SK-N-SH (cell line): ENCODE results near the gene PARP14. TPM values are rescaled to one million over a fixed set of nuclear protein-coding genes. Genes with fewer than 3 reads are reported as not detected.

Experiments used
- CTCF ChIA-PET: fragments of 300-600, 350-600 bp; formaldehyde crosslinking; extraction: SDS; loops from one replicate; lab custom pipeline; 2021; lab: Yijun Ruan, JAX
- POLR2A ChIA-PET: fragments of 350-600 bp; sonication (Branson Sonifier 250); formaldehyde crosslinking; extraction: SDS; loops from one replicate; lab custom pipeline; 2020; ENCODE audit warnings: antibody characterized with exemption, inconsistent platforms; lab: Yijun Ruan, JAX
- DNase-seq: peaks from one replicate; pipeline ENCODE4 v3.0.0; 2012
- H2AFZ ChIP-seq: fragments of 200-600 bp; sonication (generic); 2 replicates; pipeline ENCODE4 v1.8.1; 2016; ENCODE audit warnings: antibody characterized with exemption, mild to moderate bottlenecking, low read depth
- H3F3A ChIP-seq: fragments of 200-600 bp; sonication (generic); replicated peaks from 2 replicates; pipeline ENCODE3; 2016; ENCODE audit warnings: antibody characterized with exemption, mild to moderate bottlenecking; ENCODE audit not compliant: insufficient read depth
- H3K27ac ChIP-seq, 2 experiments: fragments of 200-500 bp in 1 of 2; fragments of 200-600 bp in 1 of 2; sonication (Bioruptor generic) in 1 of 2; sonication (generic), shearing (Covaris generic) in 1 of 2; 2 replicates each; pipeline versions ENCODE4 v1.5.1 to v1.6.1; 2014 to 2016; ENCODE audit warnings: low read depth in 2 of 2, inconsistent platforms in 1 of 2, low read length in 1 of 2, mild to moderate bottlenecking in 1 of 2, mixed read lengths in 1 of 2
- H3K27me3 ChIP-seq: fragments of 200-600 bp; sonication (generic), shearing (Covaris generic); 2 replicates; pipeline ENCODE4 v1.6.1; 2016; ENCODE audit warnings: mixed run types; ENCODE audit not compliant: insufficient read depth
- H3K36me3 ChIP-seq, 2 experiments: fragments of 200-500 bp in 1 of 2; fragments of 200-600 bp in 1 of 2; sonication (Bioruptor generic) in 1 of 2; sonication (generic) in 1 of 2; replicated peaks in 1 of 2; 2 replicates each; pipeline versions ENCODE3 to v1.5.1; 2014 to 2016; ENCODE audit warnings: low read length in 1 of 2, mild to moderate bottlenecking in 1 of 2; ENCODE audit not compliant: insufficient read depth in 2 of 2, control insufficient read depth in 1 of 2
- H3K4me1 ChIP-seq, 2 experiments: fragments of 200-500 bp in 1 of 2; fragments of 200-600 bp in 1 of 2; sonication (Bioruptor generic) in 1 of 2; sonication (generic), shearing (Covaris generic) in 1 of 2; 2 replicates each; pipeline versions ENCODE4 v1.5.1 to v1.6.1; 2014 to 2016; ENCODE audit warnings: low read depth in 1 of 2, low read length in 1 of 2, mixed run types in 1 of 2; ENCODE audit not compliant: insufficient read depth in 2 of 2, control insufficient read depth in 1 of 2
- H3K4me2 ChIP-seq: fragments of 200-600 bp; sonication (generic), shearing (Covaris generic); 2 replicates; pipeline ENCODE4 v1.6.1; 2017; ENCODE audit warnings: mixed run types
- H3K4me3 ChIP-seq, 2 experiments: fragments of 200-500 bp in 1 of 2; fragments of 200-600 bp in 1 of 2; sonication (Bioruptor generic) in 1 of 2; sonication (generic), shearing (Covaris generic) in 1 of 2; 2 replicates each; pipeline versions ENCODE4 v1.5.1 to v1.8.1; 2014 to 2016; ENCODE audit warnings: low read depth in 2 of 2, inconsistent platforms in 1 of 2, low read length in 1 of 2, mild to moderate bottlenecking in 1 of 2, mixed read lengths in 1 of 2, moderate library complexity in 1 of 2
- H3K79me2 ChIP-seq: fragments of 200-600 bp; sonication (generic); 2 replicates; pipeline ENCODE4 v1.8.1; 2017; ENCODE audit warnings: mild to moderate bottlenecking; ENCODE audit not compliant: insufficient read depth
- H3K9ac ChIP-seq: fragments of 200-600 bp; sonication (generic); 2 replicates; pipeline ENCODE4 v1.6.1; 2017; ENCODE audit warnings: mixed run types
- H3K9me2 ChIP-seq: fragments of 200-600 bp; sonication (generic); 2 replicates; pipeline ENCODE4 v1.6.1; 2017; ENCODE audit warnings: mixed run types
- H3K9me3 ChIP-seq: fragments of 200-600 bp; sonication (generic); 2 replicates; pipeline ENCODE4 v1.6.1; 2017; ENCODE audit warnings: mixed run types, mild to moderate bottlenecking, moderate library complexity
- H4K20me1 ChIP-seq: fragments of 200-600 bp; sonication (generic); 2 replicates; pipeline ENCODE4 v1.6.1; 2017; ENCODE audit warnings: mild to moderate bottlenecking, mixed run types; ENCODE audit not compliant: insufficient read depth
- EP300 ChIP-seq, 2 experiments: IDR thresholded peaks; 2 replicates each; pipeline versions ENCODE4 v1.4.0 to v1.6.1; 2012; ENCODE audit warnings: borderline replicate concordance in 1 of 2, low read depth in 1 of 2, low read length in 1 of 2
- FOSL2 ChIP-seq: IDR thresholded peaks from 2 replicates; pipeline ENCODE4 v1.4.0; 2012; ENCODE audit warnings: low read depth, mild to moderate bottlenecking, moderate library complexity, borderline replicate concordance
- FOXM1 ChIP-seq: IDR thresholded peaks from 2 replicates; pipeline ENCODE4 v1.4.0; 2012; ENCODE audit warnings: low read depth, mild to moderate bottlenecking
- GABPA ChIP-seq: IDR thresholded peaks from 2 replicates; pipeline ENCODE4 v1.4.0; 2012; ENCODE audit warnings: low read depth, mild to moderate bottlenecking
- JUND ChIP-seq: IDR thresholded peaks from 2 replicates; pipeline ENCODE4 v1.4.0; 2012
- MAX ChIP-seq: IDR thresholded peaks from 2 replicates; pipeline ENCODE4 v1.4.0; 2012; ENCODE audit warnings: low read depth
- PBX3 ChIP-seq: IDR thresholded peaks from 2 replicates; pipeline ENCODE4; 2012
- RAD21 ChIP-seq: IDR thresholded peaks from 2 replicates; pipeline ENCODE4 v1.6.1; 2012; ENCODE audit warnings: mild to moderate bottlenecking, low read length
- RFX5 ChIP-seq: IDR thresholded peaks from 2 replicates; pipeline ENCODE4 v1.6.1; 2012; ENCODE audit warnings: mild to moderate bottlenecking, improper control_type of control experiment, low read length
- SMC3 ChIP-seq: IDR thresholded peaks from 2 replicates; pipeline ENCODE4 v1.6.1; 2012; ENCODE audit warnings: low read depth, low read length, improper control_type of control experiment
- USF1 ChIP-seq: IDR thresholded peaks from 2 replicates; pipeline ENCODE4 v1.4.0; 2012; ENCODE audit warnings: low read depth, borderline replicate concordance
- WGBS: methylation state at CpG from one replicate; pipeline ENCODE4 v1.1.6; 2017; ENCODE audit warnings: low lambda C conversion rate; 5-methylcytosine and 5-hydroxymethylcytosine counted together
- polyA plus RNA-seq, 3 experiments: library from polyadenylated mRNA; depleted of rRNA; stranded (reverse); fragments of >200 nt; gene quantifications; 2 replicates each; pipeline ENCODE4 v1.2.3, GENCODE V29; 2012

PARP14 gene
- polyA plus RNA-seq, 1 of the 3 experiments (the other 2 are of a cell fraction) = 9.2 TPM

- CTCF ChIA-PET = no interaction called here
- Histone ChIP-seq H3K27me3 (no peaks in the 10 kb centered on the region), H3K4me1 (no peaks in the 10 kb centered on the region), H4K20me1 (no peaks in the 10 kb centered on the region), H3K4me2 (no peak overlapping the region), H3K9me3 (no peaks in the 10 kb centered on the region), H3K79me2 (no peaks in the 10 kb centered on the region), H3F3A (no peaks in the 10 kb centered on the region), H3K9me2 (no peaks in the 10 kb centered on the region), H3K36me3 (peaks cover 31 to 33% of the 10 kb centered on the region in 2 experiments), H3K4me3 (no peak overlapping the region), H2AFZ (no peak overlapping the region), H3K27ac (no peak overlapping the region), H3K9ac (no peak overlapping the region)
- DNase-seq = no peak
- 77% methylated on average over 7 of the region's 7 CpGs for WGBS
- TF ChIP-seq FOXM1 = no peak
- no peak for TF ChIP-seq MAX
- no peak for TF ChIP-seq JUND
- TF ChIP-seq RFX5 = no peak
- no peak for TF ChIP-seq USF1
- POLR2A ChIA-PET = no interaction called here
Measured at GRCh38 chr3:122694966-122695365, 14.3 kb downstream of the PARP14 start.

- POLR2A ChIA-PET = no interaction called here
Measured at GRCh38 chr3:122695927-122696561, 15.4 kb downstream of the PARP14 start.

More at GRCh38 chr3:122695927-122696561, 15.4 kb downstream of the PARP14 start:
- Histone ChIP-seq H3K79me2 (no peaks in the 10 kb centered on the region), H3F3A (no peaks in the 10 kb centered on the region), H2AFZ (no peak overlapping the region), H3K9me3 (no peaks in the 10 kb centered on the region), H3K4me1 (no peaks in the 10 kb centered on the region), H4K20me1 (no peaks in the 10 kb centered on the region), H3K9me2 (no peaks in the 10 kb centered on the region), H3K36me3 (peaks cover 38 to 40% of the 10 kb centered on the region in 2 experiments), H3K27ac (no peak overlapping the region), H3K4me2 (no peak overlapping the region), H3K9ac (no peak overlapping the region), H3K4me3 (no peak overlapping the region), H3K27me3 (no peaks in the 10 kb centered on the region)
- TF ChIP-seq FOSL2 (no peak), SMC3 (no peak), EP300 (IDR thresholded peaks at IDR 0.05; ENCODE audit: borderline replicate concordance in 1 of 2, low read depth in 1 of 2, low read length in 1 of 2) (no peak), RAD21 (no peak), GABPA (no peak), MAX (no peak), PBX3 (no peak)
- CTCF ChIA-PET = interaction anchor here (1.0 to 1.5 kb wide), 2 partner anchors 17 to 18 kb away, joined by 4 to 5 read pairs; no protein-coding TSS in a partner anchor
- no peak for DNase-seq
